B cell (primary cell): ENCODE measurements around the gene BAHCC1. TPM values are rescaled to one million over a fixed set of nuclear protein-coding genes. Genes with fewer than 3 reads are reported as not detected.
A peak's percentile ranks its signal among the peaks of the same experiment; 100 is the strongest.

Experiments
- ATAC-seq: fragments of 200-7000 bp; cut with Tn5 transposase; one replicate; pipeline ENCODE4 v1.10.0; 2021; ENCODE audit warnings: low read depth, mild to moderate bottlenecking, moderate number of reproducible peaks, moderate library complexity
- CTCF ChIA-PET: fragments of 350-600 bp; sonication (Branson Sonifier 250); formaldehyde crosslinking; loops from one replicate; lab custom pipeline; 2021; ENCODE audit warnings: antibody characterized with exemption, inconsistent platforms; lab: Charles Lee
- POLR2A ChIA-PET: fragments of 350-600 bp; sonication (Branson Sonifier 250); formaldehyde crosslinking; loops from one replicate; lab custom pipeline; 2021; ENCODE audit warnings: antibody characterized with exemption; lab: Charles Lee
- DNase-seq: peaks from one replicate; pipeline ENCODE4 v3.0.0; 2013
- H2AFZ ChIP-seq: 2 replicates; pipeline ENCODE4 v1.6.1; 2012; ENCODE audit warnings: mild to moderate bottlenecking, low read depth, low read length; ENCODE audit not compliant: insufficient read depth, poor library complexity, severe bottlenecking
- H3K27ac ChIP-seq, 2 donors: 1 replicate in 1 of 2; 2 replicates in 1 of 2; pipeline ENCODE4 v1.5.1; 2012 to 2013; ENCODE audit warnings: low read length in 2 of 2, mild to moderate bottlenecking in 2 of 2, moderate library complexity in 1 of 2
- H3K27me3 ChIP-seq, 4 experiments: fragments of 200-600 bp in 1 of 4; sonication (generic) in 1 of 4; replicated peaks in 1 of 4; 1 replicate in 2 of 4; 2 replicates in 2 of 4; pipeline versions ENCODE4 v1.6.1 to v1.7.0; 2013 to 2016; ENCODE audit warnings: low read length in 3 of 4, mild to moderate bottlenecking in 2 of 4, mixed read lengths in 1 of 4, moderate library complexity in 1 of 4; ENCODE audit not compliant: insufficient read depth in 4 of 4, control insufficient read depth in 3 of 4; ENCODE audit errors: control extremely low read depth in 1 of 4
- H3K36me3 ChIP-seq, 2 experiments: replicated peaks in 1 of 2; 1 replicate in 1 of 2; 2 replicates in 1 of 2; pipeline versions ENCODE4 v1.6.1 to v1.7.1; 2013; ENCODE audit warnings: low read length in 1 of 2; ENCODE audit not compliant: insufficient read depth in 2 of 2, control insufficient read depth in 1 of 2; ENCODE audit errors: control extremely low read depth in 1 of 2, extremely low read depth in 1 of 2
- H3K4me1 ChIP-seq, 2 donors: fragments of 200-600 bp in 1 of 2; sonication (generic) in 1 of 2; 1 replicate in 1 of 2; 2 replicates in 1 of 2; pipeline versions ENCODE4 v1.5.1 to v1.6.1; 2013 to 2017; ENCODE audit warnings: low read length in 2 of 2; ENCODE audit not compliant: control insufficient read depth in 2 of 2, insufficient read depth in 2 of 2
- H3K4me2 ChIP-seq: replicated peaks from 2 replicates; pipeline ENCODE3; 2012; ENCODE audit warnings: mild to moderate bottlenecking, low read depth, low read length; ENCODE audit not compliant: poor library complexity, severe bottlenecking
- H3K4me3 ChIP-seq, 5 experiments: fragments of 200-600 bp in 1 of 5; sonication (generic) in 1 of 5; 1 replicate in 3 of 5; 2 replicates in 2 of 5; pipeline versions ENCODE4 v1.5.1 to v1.7.0; 2011 to 2016; ENCODE audit warnings: low read length in 4 of 5, mild to moderate bottlenecking in 4 of 5, low read depth in 2 of 5, control low read depth in 1 of 5, moderate library complexity in 1 of 5; ENCODE audit not compliant: insufficient read depth in 1 of 5; ENCODE audit errors: control extremely low read depth in 1 of 5, extremely low read depth in 1 of 5
- H3K79me2 ChIP-seq: fragments of 200-600 bp; sonication (generic); one replicate; pipeline ENCODE4 v1.6.0; 2016; ENCODE audit warnings: low read length; ENCODE audit not compliant: control insufficient read depth, insufficient read depth
- H3K9ac ChIP-seq: fragments of 200-600 bp; sonication (generic); 2 replicates; pipeline ENCODE4 v1.6.1; 2017; ENCODE audit warnings: mild to moderate bottlenecking, low read length, moderate library complexity
- H3K9me3 ChIP-seq, 3 donors: one replicate each; pipeline versions ENCODE4 v1.6.1 to v1.7.1; 2013; ENCODE audit warnings: low read length in 2 of 3; ENCODE audit not compliant: control insufficient read depth in 2 of 3, insufficient read depth in 1 of 3; ENCODE audit errors: control extremely low read depth in 1 of 3
- H4K20me1 ChIP-seq: 2 replicates; pipeline ENCODE4 v1.6.0; 2012; ENCODE audit warnings: mild to moderate bottlenecking, low read length; ENCODE audit not compliant: insufficient read depth, control insufficient read depth, poor library complexity, severe bottlenecking
- H3K27ac Mint-ChIP-seq: one replicate; pipeline ENCODE4 v1.8.0; 2021; ENCODE audit warnings: mixed read lengths
- H3K27me3 Mint-ChIP-seq: one replicate; pipeline ENCODE4 v1.8.0; 2021; ENCODE audit warnings: mixed read lengths
- H3K4me1 Mint-ChIP-seq: one replicate; pipeline ENCODE4 v1.8.0; 2021; ENCODE audit warnings: mixed read lengths
- H3K4me3 Mint-ChIP-seq: one replicate; pipeline ENCODE4 v1.8.0; 2021; ENCODE audit warnings: mixed read lengths
- H3K9me3 Mint-ChIP-seq: one replicate; pipeline ENCODE4 v1.8.0; 2022; ENCODE audit warnings: mixed read lengths; ENCODE audit not compliant: insufficient read depth
- EZH2 ChIP-seq: IDR thresholded peaks from 2 replicates; pipeline ENCODE4 v1.6.1; 2012; ENCODE audit warnings: borderline replicate concordance, low read depth, mild to moderate bottlenecking, moderate library complexity, low read length; ENCODE audit not compliant: insufficient read depth, poor library complexity, severe bottlenecking
- WGBS: methylation state at CpG from one replicate; pipeline ENCODE4 v1.1.5; 2013; ENCODE audit warnings: missing lambda C conversion rate; ENCODE audit not compliant: insufficient coverage; 5-methylcytosine and 5-hydroxymethylcytosine counted together
- intact Hi-C: fragments of 100-400 bp; cut with micrococcal nuclease; formaldehyde crosslinking; loops from one replicate; pipeline ENCODE4 v1.10.0; 2022
- polyA plus RNA-seq: library from polyadenylated mRNA; depleted of rRNA; stranded (reverse); fragments of >200 nt; gene quantifications from 2 replicates; pipeline ENCODE4 v1.2.3, GENCODE V29; 2012
- total RNA-seq, 2 donors: library from RNA; stranded (reverse); fragments of 120-200 nt in 1 of 2; gene quantifications; 1 replicate in 1 of 2; 2 replicates in 1 of 2; pipeline versions ENCODE4 v1.2.3 to v1.2.4, GENCODE V29; 2013 to 2022
- TF ChIP-seq, protein P1 (sequence below): fragments of 200-600 bp; IDR thresholded peaks from one replicate; pipeline ENCODE4 v1.8.0; 2022; ENCODE audit warnings: antibody characterized with exemption, mild to moderate bottlenecking

The BAHCC1 gene
- total and polyA plus RNA-seq, 2 donors (not counting 1 experiment from before 2014, with no cell fraction given), result 0.12 to 0.48 TPM

DNA sequence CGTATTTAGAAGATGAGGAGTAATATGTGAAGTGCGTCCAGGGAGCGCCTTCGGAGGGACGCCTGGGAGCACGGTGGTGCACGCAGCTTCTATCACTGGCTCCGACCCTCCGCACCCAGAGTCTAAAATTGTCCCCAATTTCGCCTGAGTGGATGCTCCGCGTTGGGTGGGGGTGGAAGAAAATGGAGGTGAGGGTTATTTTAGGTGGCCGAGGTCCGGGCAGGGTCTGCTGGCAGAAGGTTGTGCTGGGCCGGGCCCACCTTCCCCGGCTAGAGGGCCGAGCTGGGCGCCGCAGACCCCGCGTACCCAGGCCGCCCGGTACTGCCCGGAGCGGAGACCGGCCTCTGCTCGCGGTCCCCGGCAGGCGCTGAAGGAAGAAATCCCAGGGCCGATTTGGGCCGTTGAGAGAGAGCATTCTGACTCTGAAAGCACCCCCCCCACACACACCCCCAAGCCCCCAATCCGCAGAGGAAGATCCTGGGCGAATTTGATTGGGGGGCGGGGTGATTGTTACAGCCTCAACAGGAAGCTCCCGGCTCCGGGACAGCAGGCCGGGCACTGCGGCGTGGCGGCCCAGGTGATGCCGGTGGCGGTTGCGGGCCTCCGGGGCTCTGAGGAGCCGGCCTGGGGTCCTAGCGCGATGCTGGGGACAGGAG, 3.0 kb downstream of the BAHCC1 start:
- no peak overlapping the region for H3K9ac ChIP-seq
- H3K4me2 ChIP-seq, result peak overlapping the region; percentile 89
- peaks cover 44% of the 10 kb centered on the region for H4K20me1 ChIP-seq
- H2AFZ ChIP-seq, result no peak overlapping the region
- no peak for TF ChIP-seq EZH2
- TF ChIP-seq, protein P1, sequence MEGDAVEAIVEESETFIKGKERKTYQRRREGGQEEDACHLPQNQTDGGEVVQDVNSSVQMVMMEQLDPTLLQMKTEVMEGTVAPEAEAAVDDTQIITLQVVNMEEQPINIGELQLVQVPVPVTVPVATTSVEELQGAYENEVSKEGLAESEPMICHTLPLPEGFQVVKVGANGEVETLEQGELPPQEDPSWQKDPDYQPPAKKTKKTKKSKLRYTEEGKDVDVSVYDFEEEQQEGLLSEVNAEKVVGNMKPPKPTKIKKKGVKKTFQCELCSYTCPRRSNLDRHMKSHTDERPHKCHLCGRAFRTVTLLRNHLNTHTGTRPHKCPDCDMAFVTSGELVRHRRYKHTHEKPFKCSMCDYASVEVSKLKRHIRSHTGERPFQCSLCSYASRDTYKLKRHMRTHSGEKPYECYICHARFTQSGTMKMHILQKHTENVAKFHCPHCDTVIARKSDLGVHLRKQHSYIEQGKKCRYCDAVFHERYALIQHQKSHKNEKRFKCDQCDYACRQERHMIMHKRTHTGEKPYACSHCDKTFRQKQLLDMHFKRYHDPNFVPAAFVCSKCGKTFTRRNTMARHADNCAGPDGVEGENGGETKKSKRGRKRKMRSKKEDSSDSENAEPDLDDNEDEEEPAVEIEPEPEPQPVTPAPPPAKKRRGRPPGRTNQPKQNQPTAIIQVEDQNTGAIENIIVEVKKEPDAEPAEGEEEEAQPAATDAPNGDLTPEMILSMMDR, result no peak
- POLR2A ChIA-PET, result interaction anchor here (0.7 to 2.0 kb wide), 3 partner anchors 86 to 1587 kb away, joined by 3 to 10 read pairs (median 3); partner anchors contain the start of gene ACTG1
- 6% methylated on average over 45 of the region's 48 CpGs for WGBS
- H3K27ac ChIP-seq, result no peak overlapping the region
- peaks cover 0 to 53% (median 4%) of the 10 kb centered on the region in 3 donors for H3K9me3 ChIP-seq
- peak overlapping the region; percentile 86 for H3K4me3 Mint-ChIP-seq
- H3K27ac Mint-ChIP-seq, result peak overlapping the region; percentile 50
- peaks cover 54% of the 10 kb centered on the region for H3K27me3 Mint-ChIP-seq
- peaks cover 3% of the 10 kb centered on the region for H3K79me2 ChIP-seq
- intact Hi-C loops, result loop anchor here (5.0 kb wide), 1 partner anchor 1601 kb away; the partner anchor contains the start of gene CBX8
- peaks cover 35% of the 10 kb centered on the region for H3K4me1 Mint-ChIP-seq
- H3K4me3 ChIP-seq, result peak overlapping the region in 2 of 5 experiments; percentile 7 to 34
- no peaks in the 10 kb centered on the region for H3K36me3 ChIP-seq
- CTCF ChIA-PET, result interaction anchor here (1.1 to 2.8 kb wide), 4 partner anchors 52 to 103 kb away, joined by 3 to 12 read pairs (median 4); no protein-coding TSS in a partner anchor
- no peaks in the 10 kb centered on the region for H3K9me3 Mint-ChIP-seq
- DNase-seq, result peak; percentile 56
- peaks cover 0 to 81% (median 58%) of the 10 kb centered on the region in 4 experiments for H3K27me3 ChIP-seq
- H3K4me1 ChIP-seq, result peaks cover 69 to 73% of the 10 kb centered on the region in 2 donors
- ATAC-seq, result no peak
